Right hindlimb (tissue), 1 donor: ENCODE measurements around the gene RNF212B.
"Not testable (repeated sequence)": the region's sequence is repeated elsewhere in the genome, so short reads cannot be mapped to it uniquely, and the experiment has no call there.

Source experiments
- DNase-seq: peaks from one replicate; pipeline ENCODE4 v3.0.0-alpha.2; 2018

Gene RNF212B

DNA sequence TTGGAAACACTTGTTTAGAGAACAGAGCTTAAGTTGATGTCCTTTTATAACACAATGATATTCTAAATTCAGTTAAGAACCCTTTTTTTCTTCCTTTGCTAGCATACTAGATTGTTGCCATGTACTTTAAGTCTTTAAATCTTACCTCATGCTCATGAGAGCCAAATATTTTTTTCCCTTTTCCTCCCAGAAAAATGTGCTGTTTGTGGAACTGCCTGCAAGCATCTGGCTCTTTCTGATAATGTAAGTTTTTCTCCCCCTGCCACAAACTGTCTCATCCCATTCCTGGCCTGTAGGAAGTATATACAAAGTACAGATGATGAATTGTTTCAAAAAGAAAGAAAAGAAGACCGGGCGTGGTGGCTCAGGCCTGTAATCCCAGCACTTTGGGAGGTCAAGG lies 5.3 kb downstream of the RNF212B start:
- DNase-seq = no peak

DNA sequence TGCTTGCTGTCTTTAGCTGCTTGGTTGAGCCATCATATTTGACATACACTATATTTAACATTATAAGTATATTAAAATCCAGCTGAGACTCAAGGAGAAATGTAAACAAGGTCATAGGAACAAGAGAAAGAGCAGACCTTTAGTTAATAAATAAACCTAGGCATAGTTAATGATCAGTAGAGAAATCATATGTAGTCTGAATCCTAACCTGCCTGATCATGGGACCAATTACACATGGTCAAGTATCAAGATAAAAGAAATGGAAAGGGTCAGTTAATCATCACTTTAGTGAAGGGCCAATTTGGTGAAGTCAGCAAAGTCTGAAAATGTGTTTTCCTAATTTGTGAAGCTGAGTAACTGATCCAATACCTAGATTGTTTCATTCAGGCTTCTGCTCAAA lies 7.5 kb downstream of the RNF212B start:
- no peak for DNase-seq

DNA sequence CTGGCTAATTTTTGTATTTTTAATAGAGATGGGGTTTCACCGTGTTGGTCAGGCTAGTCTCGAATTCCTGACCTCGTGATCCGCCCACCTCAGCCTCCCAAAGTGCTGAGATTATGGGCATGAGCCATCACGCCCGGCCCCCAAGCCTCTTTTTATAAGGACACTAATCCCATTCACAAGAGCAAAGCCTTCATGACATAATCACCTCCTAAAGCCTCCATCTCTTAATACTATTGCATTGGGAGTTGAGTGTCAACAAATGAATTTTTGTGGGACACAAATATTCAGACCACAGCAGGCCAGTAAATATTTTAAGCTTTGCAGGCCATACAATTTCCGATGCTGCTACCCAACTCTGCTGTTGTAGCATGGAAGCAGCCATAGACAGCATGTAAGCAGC lies 10.9 kb downstream of the RNF212B start:
- no peak for DNase-seq

DNA sequence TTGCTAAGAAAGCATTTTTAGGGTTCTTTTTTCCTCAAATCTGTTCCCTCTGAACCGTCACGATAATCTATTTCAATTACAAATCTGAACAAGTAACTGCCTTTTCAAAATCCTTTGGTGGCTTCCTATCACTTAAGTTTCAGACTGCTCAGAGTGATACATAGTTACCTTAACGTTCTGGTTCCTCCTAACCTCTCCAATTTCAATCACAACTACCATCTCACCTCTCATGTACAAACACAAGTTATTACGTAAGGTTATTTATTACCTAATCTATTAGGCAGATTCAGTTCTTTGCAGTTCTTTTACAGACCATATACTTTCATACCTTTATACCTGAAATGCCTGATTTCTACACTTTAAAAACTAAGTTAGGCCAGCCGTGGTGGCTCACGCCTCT lies 12.1 kb downstream of the RNF212B start:
- DNase-seq = no peak

DNA sequence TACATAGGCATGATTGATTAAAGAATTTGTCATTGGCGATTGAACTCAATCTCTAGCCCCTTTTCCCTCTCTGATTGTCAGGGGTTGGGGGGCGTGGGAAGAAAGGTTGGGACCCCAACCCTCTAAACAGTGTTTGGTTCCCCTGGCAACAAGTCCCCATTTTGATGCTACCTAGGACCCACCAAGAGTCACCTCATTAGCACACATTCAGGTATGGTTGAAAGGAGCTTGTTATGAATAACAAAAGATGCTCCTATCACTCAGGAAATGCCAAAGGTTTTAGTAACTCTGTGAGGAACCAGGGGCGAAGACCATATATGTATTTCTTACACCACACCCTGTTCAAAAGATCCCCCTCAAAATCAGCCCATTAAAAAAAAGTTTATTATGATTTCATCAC lies 14.3 kb downstream of the RNF212B start:
- DNase-seq = no peak

DNA sequence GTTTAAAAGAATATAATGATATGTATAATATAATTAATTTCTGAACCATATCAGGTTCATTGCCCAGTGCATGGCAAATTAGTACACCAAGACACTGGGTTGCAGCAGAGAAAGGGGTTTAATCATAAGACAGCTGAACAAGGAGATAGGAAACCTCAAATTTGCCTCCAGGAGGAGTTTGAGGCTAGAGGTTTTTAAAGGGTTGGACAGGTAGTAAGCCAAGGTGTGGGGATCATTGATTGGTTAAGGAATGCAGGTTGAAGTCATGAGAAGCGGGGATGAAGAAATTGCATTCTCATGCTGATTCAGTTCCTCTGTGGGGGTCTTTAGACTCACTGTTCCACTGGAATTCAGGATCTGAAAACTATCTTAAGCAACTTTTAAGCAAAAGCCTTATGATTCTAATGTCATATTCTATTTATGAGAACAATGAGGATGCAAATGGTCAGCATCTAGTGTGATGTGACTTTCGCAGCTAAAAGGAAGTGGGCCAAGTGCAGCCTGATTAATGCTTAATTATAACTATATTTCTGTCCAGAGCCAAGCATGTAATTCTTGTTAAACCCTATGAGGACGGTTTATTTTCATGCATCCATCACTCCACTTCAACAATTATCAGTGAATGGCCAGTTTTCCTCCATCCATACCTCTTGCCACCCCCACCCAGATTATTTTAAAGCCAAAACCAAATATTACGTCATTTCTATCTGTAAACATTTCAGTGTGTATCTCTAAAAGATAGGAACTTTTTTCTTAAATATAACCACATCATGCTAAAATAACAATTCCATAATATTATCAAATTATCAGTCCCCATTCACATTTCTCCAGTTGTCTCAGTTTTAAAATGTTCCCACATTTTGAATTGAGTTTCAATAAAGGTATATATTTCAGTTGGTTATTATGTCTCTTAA lies 14.9 kb downstream of the RNF212B start:
- DNase-seq = no peak

DNA sequence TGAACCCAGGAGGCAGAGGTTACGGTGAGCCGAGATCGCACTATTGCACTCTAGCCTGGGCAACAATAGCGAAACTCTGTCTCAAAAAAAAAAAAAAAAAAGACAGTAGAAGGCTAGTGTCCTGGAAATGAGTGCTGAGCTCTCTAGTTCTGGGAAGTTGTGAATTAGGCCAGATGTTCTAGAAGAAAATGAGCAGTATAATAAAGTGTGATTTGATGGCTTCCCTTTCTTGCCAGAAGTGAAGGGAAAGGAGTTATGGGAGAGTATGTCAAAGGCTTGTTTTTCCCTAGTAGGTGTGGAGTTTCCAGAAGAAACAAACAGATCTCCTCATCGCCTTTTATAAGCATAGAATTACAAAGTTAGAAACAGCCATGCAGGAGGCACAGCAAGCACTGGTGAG lies 20.5 kb downstream of the RNF212B start:
- no peak for DNase-seq

DNA sequence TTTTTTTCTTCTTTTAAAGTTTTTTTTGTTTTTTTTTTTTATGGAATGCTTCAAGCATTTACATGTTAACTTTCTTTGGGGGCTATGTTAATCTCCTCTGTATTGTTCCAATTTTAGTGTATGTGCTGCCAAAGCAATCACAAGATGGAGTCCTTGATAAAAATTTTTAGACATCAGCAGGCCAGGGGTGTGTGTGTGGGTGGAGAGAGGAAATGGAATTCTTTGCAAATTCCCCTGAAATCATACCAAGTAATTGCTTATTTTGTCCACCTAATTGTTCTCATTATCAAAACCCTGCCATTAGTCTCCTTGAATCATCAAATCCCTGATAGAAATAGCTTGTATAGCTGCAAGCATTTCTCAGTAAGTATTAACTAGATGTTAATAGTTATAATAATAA lies 21.7 kb downstream of the RNF212B start:
- DNase-seq = no peak

DNA sequence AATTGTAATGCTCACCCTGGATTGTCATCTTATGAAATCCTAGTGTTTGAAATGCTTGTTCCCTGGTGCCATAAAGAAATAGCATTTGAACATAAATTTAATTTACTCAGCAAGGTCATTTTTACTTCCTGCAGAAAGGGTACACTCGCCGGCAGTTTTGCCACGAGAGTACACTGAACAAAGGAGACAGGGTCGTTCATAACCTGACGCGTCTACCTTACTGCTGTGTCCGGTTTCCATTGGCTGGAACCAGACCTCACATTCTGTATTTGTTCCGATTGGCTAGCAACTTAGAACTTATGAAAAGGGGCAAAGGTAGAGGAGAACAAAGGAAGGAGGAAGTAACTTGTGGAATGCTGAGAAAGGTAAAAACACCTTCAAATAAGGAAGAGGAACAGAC lies 23.1 kb downstream of the RNF212B start:
- not testable (repeated sequence) for DNase-seq

DNA sequence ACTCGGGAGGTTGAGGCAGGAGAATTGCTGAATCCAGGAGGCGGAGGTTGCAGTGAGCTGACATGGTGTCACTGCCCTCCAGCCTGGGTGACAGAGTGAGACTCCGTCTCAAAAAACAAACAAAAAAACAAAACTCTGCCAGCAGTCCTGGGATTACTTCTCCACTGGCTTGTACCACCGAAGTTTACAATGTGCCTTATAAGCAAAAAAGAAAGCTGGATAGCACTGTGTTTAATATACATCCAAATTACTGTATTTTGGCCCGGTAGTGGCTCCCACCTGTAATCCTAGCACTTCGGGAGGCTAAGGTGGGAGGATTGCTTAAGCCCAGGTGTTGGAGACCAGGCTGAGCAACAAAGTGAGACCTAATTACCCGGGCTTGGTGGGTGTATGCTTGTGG lies 31.5 kb downstream of the RNF212B start:
- no peak for DNase-seq

DNA sequence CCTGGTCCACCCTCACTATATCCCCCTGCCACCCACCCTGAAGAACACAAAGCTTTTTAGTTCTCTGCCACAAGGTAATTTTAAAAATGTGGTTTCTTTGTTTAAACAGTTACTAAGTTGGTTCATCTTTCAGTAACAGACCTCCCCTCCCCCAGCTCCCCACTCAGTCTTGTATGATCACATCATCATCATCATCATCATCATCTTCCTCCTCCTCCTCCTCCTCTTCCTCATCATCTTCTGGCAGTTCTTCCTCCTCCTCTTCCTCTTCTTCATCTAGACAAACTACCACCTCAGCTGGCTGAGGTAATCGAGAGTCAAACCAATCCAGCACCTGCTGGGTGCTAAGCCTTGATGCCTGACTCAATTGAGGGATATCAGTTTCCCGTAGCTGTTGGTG lies 37.7 kb downstream of the RNF212B start:
- DNase-seq = no peak

DNA sequence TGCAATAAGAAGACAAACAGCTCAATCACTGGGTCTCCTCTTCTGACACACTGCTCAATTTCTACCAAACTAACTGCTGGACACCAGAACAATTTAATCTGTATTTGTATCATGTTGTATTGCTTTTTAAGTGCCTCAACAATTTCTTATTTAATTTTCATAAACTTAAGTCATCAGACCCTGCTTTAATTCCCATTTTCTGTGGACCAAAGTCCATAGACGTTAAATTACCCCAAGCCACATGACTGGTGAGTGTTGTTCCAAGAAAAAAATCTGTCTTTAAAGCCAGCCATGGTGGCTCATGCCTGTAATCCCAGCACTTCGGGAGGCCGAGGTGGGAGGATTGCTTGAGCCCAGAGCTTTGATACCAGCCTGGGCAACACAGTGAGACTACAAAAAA lies 39.5 kb downstream of the RNF212B start:
- no peak for DNase-seq

DNA sequence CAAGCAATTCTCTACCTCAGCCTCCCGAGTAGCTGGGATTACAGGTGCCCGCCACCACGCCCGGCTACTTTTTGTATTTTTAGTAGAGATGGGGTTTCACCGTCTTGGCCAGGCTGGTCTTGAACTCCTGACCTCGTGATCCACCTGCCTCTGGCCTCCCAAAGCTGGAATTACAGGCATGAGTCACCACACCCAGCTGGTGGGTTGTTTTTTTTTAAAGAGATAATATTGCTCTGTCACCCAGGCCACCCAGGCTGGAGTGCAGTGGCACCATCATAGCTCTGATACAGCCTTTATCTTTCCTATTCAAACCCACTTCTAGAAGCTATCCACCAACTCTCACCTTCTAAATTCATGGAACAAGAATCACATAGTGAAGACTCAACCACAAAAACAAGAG lies 40.2 kb downstream of the RNF212B start:
- DNase-seq = not testable (repeated sequence)

DNA sequence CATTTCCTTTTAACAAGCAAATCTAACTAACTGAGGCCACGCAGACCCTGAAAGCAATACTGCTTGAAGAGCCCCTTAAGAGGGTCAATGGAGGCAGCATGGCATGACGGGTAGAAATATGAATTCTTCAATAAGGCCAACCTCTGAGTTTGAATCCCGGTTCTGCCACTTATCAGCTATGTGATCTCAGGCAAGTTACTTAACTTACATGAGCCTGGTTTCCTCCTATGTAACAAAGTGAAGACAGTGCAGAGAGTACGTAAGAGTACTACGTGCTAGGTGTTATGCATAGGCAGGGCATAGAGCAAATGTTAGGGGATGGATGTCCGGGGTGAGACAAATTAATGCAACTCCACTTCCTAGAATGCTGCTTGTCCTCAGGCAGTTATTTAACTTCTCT lies 43.5 kb downstream of the RNF212B start:
- no peak for DNase-seq

DNA sequence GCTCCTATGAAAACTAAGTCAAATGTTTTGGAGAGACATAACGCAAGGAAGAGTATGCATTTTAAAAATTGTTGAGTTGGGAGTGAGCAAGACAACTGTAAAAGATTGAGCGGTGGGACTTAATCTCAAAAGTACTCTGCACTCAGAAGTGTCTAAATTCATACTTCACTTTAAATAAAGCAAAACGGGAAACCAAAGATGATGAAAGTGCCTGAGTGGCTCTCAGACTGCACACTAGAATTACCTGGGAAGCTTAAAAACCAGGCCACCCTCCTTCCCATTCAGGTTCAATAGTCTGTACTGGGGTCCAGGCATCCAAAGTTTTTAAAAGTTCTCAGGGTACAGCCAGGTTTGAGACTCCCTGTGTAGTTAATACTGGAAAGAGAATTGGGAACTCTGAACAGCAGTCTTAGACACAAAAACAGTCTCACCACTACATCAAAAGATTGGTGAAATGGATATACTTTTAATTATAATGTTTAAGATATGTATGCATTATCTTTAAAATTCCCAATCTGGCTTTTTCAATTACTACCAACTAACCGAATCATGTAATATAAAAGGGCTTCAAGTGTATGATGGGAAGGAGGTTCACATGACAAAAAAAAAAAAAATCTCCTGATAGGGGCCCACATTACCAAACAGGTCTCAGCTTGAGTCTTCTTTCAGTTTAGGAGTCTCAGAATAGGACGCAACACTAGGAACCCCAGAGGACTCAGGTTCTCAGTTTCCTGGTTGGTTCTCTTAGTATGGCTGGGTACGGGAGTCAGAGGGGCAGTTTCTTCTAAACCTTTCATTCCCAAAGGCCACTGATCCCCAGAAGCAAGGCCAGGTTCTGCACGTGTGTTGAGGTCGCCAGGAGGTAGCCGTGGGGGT lies 47.2 kb downstream of the RNF212B start:
- DNase-seq = no peak

DNA sequence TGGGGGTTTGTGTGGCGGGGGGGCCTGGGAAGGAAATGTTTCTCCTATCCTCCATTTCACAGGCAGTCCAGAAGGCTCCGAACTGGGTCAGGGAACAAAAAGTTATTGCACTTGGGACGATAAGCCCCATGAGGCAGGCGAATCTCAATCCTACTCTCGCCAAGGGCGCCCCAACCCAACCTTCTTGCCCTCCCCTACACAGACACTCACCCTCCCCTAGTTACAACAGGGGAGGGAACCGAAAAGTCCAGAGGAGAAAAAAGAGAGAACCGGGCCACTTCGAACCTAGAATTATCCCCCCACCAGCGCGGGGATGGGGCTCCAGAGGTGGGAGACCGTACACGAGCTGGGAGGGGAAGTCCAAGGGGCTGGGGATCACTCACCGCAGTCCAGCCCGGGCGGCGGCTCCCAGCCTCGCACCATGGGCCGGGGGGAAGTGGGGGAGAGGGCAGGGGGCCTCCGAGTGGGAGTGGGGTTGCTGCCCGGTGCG lies 47.8 kb downstream of the RNF212B start:
- DNase-seq = no peak

DNA sequence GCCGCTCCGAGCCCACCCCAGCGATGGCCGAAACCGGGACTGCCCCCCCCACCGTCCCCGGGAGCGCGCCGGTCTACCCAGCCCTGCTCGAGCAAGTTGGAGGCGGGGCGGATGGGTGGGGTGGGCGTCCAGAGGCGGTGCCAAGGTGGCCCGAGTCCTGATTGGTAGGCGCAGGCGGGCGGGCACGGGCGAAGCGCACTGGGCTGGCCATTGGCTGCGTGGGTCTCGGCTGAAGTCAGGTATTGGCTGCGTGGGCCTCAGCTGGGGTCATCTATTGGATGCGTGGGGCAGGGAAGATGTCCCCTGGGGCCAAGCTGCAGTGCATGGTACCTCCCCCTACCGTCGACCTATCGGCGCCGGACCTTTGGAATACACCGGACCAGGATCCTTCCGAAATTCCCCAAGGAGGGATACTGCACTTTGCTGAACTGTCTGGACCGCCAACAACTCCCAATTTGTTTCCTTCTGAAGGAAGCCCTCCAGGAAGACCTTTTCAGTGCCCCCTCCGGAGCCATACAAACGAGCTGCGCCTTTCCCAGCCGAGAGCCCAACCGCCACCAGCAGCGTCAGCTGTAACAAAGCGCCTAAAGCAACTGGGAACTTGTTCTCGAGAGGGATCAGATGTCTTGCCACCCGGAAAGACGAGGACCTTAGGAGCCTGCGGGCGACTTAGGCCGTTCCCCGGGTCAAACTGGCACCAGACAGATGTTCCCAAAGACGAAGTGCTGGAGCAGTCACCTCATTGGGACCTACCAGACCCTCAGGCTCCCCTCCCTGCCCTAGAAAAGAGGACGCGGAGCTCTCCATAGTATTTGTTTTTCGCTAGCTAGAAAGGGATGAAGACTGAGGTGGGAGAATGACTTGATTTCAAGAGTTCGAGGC lies 48.5 kb downstream of the RNF212B start, which contains the start of gene HOMEZ:
Gene HOMEZ, minus strand, starts transcription at position 113 of the 882 bp plus-strand sequence. CDS start 180 bp downstream, outside the sequence.
- DNase-seq = peak; percentile 100

DNA sequence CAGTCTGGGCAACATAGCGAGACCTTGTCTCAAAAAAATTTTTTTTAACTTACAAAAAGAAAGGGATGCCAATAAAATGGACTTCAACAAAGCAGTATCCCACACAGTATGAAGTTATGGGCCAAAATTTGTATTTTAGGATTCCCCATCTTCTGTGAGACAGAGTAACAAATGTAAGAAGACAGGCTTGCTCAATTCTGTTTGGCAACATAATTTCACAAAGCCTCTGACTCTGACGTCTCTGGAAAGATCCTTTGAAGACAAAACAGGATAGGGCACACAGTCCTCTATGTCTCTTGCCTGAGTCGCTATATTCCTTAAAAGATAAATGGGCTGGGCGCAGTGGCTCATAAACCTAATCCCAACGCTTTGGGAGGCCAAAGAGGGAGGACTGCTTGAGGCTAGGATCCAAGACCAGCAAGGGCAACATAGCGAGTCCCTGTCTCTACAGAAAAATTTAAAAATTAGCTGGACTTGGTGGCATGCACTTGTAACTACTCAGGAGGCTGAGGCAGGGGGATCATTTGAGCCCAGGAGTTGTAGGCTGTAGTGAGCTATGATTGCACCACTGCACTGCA lies 49.3 kb downstream of the RNF212B start:
- no peak for DNase-seq

DNA sequence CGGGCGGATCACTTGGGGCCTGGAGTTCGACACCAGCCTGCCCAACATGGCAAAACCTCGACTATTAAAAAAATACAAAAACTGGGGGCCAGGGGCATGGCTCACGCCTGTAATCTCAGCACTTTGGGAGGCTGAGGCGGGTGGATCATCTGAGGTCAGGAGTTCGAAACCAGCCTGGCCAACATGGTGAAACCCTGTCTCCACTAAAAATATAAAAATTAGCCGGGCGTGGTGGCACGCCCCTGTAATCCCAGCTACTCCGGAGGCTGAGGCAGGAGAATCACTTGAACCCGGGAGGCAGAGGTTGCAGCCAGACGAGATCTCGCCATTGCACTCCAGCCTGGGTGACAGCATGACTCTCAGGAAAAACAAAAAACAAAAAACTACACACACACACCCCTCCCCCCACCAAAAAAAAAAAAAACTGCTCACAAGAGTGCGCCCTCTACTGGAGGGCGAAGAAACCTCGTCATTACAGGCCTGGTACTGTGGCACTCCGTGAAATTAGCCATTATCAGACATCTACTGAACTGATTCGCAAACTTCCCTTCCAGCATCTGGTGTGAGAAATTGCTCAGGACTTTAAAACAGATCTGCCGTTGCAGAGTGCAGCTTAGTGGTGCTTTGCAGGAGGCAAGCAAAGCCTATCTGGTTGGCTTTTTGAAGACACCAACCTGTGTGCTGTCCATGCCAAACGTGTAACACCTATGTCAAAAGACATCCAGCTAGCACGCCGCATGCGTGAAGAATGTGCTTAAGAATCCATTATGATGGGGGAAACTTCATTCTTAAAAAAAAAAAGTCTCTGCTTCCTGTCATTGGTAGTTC lies 57.2 kb downstream of the RNF212B start:
- DNase-seq = peak; percentile 35

DNA sequence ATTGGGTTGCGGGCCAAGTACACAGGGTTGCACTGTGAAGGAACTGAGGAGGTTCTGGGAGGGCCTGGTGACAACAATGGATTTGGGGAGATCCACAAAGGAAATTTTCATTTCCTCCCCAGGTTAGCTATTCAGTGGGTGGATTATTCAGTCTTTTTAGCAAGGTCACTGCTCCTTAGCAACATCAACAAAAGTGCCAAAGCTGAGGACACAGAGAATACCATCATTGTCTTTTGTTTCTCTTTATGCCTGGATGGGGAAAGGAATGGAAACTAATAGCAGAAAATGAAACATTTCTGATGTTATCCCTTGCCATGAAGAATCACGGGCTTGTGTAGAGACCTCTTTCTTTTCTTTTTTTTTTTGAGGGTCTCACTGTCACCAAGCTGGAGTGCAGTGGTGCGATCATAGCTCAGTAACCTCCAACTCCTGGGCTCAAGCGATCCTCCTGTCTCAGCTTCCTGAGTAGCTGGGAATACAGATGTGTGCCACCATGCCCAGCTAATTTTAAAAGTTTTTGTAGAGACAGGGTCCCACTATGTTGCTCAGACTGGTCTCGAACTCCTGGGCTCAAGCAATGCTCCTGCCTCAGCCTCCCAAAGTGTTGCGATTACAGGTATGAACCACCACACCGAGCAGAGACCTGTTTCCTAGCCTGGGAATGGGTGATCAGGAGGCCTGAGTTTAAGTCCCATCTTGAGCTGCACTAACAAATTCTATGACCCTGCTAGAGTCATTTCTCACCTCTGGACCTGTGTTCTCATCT lies 58.5 kb downstream of the RNF212B start:
- DNase-seq = no peak
